SU-DHL-6 (cell line): Measurements from ENCODE around the gene ZNF365.

ENCODE experiments used
- H2AFZ ChIP-seq: fragments of 200-600 bp; sonication (generic); 2 replicates; pipeline ENCODE4 v1.6.1; 2014; ENCODE audit warnings: low read depth, mild to moderate bottlenecking, moderate library complexity, mixed read lengths, antibody characterized with exemption, low read length; ENCODE audit not compliant: severe bottlenecking
- H3F3A ChIP-seq: fragments of 200-600 bp; shearing (Covaris generic); 2 replicates; pipeline ENCODE4 v1.6.0; 2016; ENCODE audit warnings: antibody characterized with exemption, mild to moderate bottlenecking; ENCODE audit not compliant: insufficient read depth
- H3K27ac ChIP-seq: fragments of 200-600 bp; sonication (generic); 2 replicates; pipeline ENCODE4 v1.5.1; 2016; ENCODE audit warnings: low read depth, mild to moderate bottlenecking, low read length, moderate library complexity, mixed read lengths
- H3K27me3 ChIP-seq: fragments of 200-600 bp; sonication (generic), shearing (Covaris generic); 2 replicates; pipeline ENCODE4 v1.6.0; 2014; ENCODE audit warnings: mild to moderate bottlenecking, low read length
- H3K36me3 ChIP-seq: fragments of 200-600 bp; sonication (generic); 2 replicates; pipeline ENCODE4 v1.6.1; 2014; ENCODE audit warnings: mild to moderate bottlenecking, low read length, mixed read lengths
- H3K4me2 ChIP-seq: fragments of 300-600, 200-600 bp; shearing (Covaris generic), sonication (generic); 2 replicates; pipeline ENCODE4 v1.6.0; 2014; ENCODE audit warnings: low read length, low read depth, mild to moderate bottlenecking; ENCODE audit not compliant: poor library complexity, severe bottlenecking
- H3K4me3 ChIP-seq: fragments of 200-600 bp; sonication (generic); 2 replicates; pipeline ENCODE4 v1.5.1; 2014; ENCODE audit warnings: antibody characterized with exemption, low read length, mild to moderate bottlenecking, mixed read lengths; ENCODE audit not compliant: insufficient read depth, poor library complexity, severe bottlenecking
- H3K79me2 ChIP-seq: fragments of 200-600 bp; sonication (generic); 2 replicates; pipeline ENCODE4 v1.6.1; 2014; ENCODE audit warnings: mild to moderate bottlenecking, low read length, moderate library complexity; ENCODE audit not compliant: insufficient read depth
- H3K9ac ChIP-seq: fragments of 200-600 bp; sonication (generic); 2 replicates; pipeline ENCODE4 v1.7.0; 2014; ENCODE audit warnings: mild to moderate bottlenecking, low read length
- H3K9me2 ChIP-seq: fragments of 200-600 bp; sonication (generic); replicated peaks from 2 replicates; pipeline ENCODE4 v1.6.1; 2014; ENCODE audit warnings: low read length; ENCODE audit not compliant: insufficient read depth
- H3K9me3 ChIP-seq: fragments of 200-600 bp; sonication (generic); 2 replicates; pipeline ENCODE4 v1.6.1; 2014; ENCODE audit warnings: low read length, mixed read lengths; ENCODE audit not compliant: insufficient read depth
- H4K20me1 ChIP-seq: fragments of 200-600 bp; sonication (generic); 2 replicates; pipeline ENCODE4 v1.6.1; 2014; ENCODE audit warnings: low read depth, mild to moderate bottlenecking, antibody characterized with exemption, low read length, moderate library complexity, mixed read lengths
- CTCF ChIP-seq: fragments of 200-600 bp; sonication (generic); IDR thresholded peaks from one replicate; pipeline ENCODE4 v1.5.1; 2017; ENCODE audit warnings: antibody characterized with exemption, mild to moderate bottlenecking, low read length, moderate library complexity; ENCODE audit not compliant: insufficient read depth, poor library complexity, severe bottlenecking
- EZH2phosphoT487 ChIP-seq: fragments of 200-600 bp; sonication (generic), shearing (Covaris generic); conservative IDR thresholded peaks from 2 replicates; pipeline ENCODE4 v1.6.1; 2018; ENCODE audit warnings: mild to moderate bottlenecking, antibody characterized with exemption, low read length, moderate library complexity, mixed read lengths

Gene ZNF365

GRCh38 chr10:62413048-62413447 is 38.9 kb downstream of the ZNF365 start:
- Histone ChIP-seq H3K9ac (no peak overlapping the region), H3K4me3 (no peak overlapping the region), H3K9me3 (no peaks in the 10 kb centered on the region), H3F3A (no peaks in the 10 kb centered on the region), H3K79me2 (no peaks in the 10 kb centered on the region), H4K20me1 (no peaks in the 10 kb centered on the region), H3K27ac (no peak overlapping the region), H3K36me3 (no peaks in the 10 kb centered on the region), H2AFZ (no peak overlapping the region), H3K9me2 (no peaks in the 10 kb centered on the region), H3K27me3 (no peaks in the 10 kb centered on the region), H3K4me2 (no peak overlapping the region)
- TF ChIP-seq EZH2phosphoT487 (no peak), CTCF (no peak)

- Histone ChIP-seq H3K79me2 (no peaks in the 10 kb centered on the region), H3K27me3 (no peaks in the 10 kb centered on the region), H3K36me3 (no peaks in the 10 kb centered on the region), H2AFZ (no peak overlapping the region), H3K4me3 (no peak overlapping the region), H3K9ac (no peak overlapping the region), H3K4me2 (no peak overlapping the region), H3K9me3 (no peaks in the 10 kb centered on the region), H3K27ac (no peak overlapping the region), H4K20me1 (no peaks in the 10 kb centered on the region), H3K9me2 (no peaks in the 10 kb centered on the region), H3F3A (no peaks in the 10 kb centered on the region)
- TF ChIP-seq EZH2phosphoT487 (no peak), CTCF (no peak)
Measured at GRCh38 chr10:62413652-62414051, 39.5 kb downstream of the ZNF365 start.

- Histone ChIP-seq H3K4me2 (no peak overlapping the region), H3K9me3 (no peaks in the 10 kb centered on the region), H2AFZ (no peak overlapping the region), H3K4me3 (no peak overlapping the region), H3K36me3 (no peaks in the 10 kb centered on the region), H3K27me3 (no peaks in the 10 kb centered on the region), H3K9ac (no peak overlapping the region), H3K79me2 (no peaks in the 10 kb centered on the region), H4K20me1 (no peaks in the 10 kb centered on the region), H3K9me2 (no peaks in the 10 kb centered on the region), H3K27ac (no peak overlapping the region), H3F3A (no peaks in the 10 kb centered on the region)
- no peak for TF ChIP-seq EZH2phosphoT487
- no peak for TF ChIP-seq CTCF
Measured at GRCh38 chr10:62414359-62414758, 40.2 kb downstream of the ZNF365 start.
